Measurements from ENCODE around the gene PPP1R15A.

- TF ChIP-seq POLR2AphosphoS5 (IDR thresholded peaks at IDR 0.05; ENCODE audit: low read depth) = no peak
- TF ChIP-seq CTCF (IDR thresholded peaks at IDR 0.05; ENCODE audit: insufficient read depth, low read length) = no peak
Observed at GRCh38 chr19:48830088-48830487, 42.1 kb upstream of the PPP1R15A start.
